Measurements from ENCODE around the gene OSCP1.

The OSCP1 gene

GRCh38 chr1:36475341-36475740 lies 25.1 kb upstream of the OSCP1 start:
- no peak for DNase-seq (ENCODE audit: low read depth in 1 of 2, low spot score in 1 of 2)
- no peak overlapping the region for H3K4me3 ChIP-seq (replicated peaks; ENCODE audit: insufficient read depth, low read length)
- H3K27me3 ChIP-seq (ENCODE audit: insufficient read depth, poor library complexity, severe bottlenecking) = no peaks in the 10 kb centered on the region
- H3K27ac ChIP-seq (replicated peaks) = no peak overlapping the region
- no peak for TF ChIP-seq GABPA (IDR thresholded peaks at IDR 0.05; ENCODE audit: low read depth)
- TF ChIP-seq, protein P1, sequence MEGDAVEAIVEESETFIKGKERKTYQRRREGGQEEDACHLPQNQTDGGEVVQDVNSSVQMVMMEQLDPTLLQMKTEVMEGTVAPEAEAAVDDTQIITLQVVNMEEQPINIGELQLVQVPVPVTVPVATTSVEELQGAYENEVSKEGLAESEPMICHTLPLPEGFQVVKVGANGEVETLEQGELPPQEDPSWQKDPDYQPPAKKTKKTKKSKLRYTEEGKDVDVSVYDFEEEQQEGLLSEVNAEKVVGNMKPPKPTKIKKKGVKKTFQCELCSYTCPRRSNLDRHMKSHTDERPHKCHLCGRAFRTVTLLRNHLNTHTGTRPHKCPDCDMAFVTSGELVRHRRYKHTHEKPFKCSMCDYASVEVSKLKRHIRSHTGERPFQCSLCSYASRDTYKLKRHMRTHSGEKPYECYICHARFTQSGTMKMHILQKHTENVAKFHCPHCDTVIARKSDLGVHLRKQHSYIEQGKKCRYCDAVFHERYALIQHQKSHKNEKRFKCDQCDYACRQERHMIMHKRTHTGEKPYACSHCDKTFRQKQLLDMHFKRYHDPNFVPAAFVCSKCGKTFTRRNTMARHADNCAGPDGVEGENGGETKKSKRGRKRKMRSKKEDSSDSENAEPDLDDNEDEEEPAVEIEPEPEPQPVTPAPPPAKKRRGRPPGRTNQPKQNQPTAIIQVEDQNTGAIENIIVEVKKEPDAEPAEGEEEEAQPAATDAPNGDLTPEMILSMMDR (IDR thresholded peaks at IDR 0.05; ENCODE audit: insufficient read depth, low read length) = no peak
- TF ChIP-seq, protein P2, sequence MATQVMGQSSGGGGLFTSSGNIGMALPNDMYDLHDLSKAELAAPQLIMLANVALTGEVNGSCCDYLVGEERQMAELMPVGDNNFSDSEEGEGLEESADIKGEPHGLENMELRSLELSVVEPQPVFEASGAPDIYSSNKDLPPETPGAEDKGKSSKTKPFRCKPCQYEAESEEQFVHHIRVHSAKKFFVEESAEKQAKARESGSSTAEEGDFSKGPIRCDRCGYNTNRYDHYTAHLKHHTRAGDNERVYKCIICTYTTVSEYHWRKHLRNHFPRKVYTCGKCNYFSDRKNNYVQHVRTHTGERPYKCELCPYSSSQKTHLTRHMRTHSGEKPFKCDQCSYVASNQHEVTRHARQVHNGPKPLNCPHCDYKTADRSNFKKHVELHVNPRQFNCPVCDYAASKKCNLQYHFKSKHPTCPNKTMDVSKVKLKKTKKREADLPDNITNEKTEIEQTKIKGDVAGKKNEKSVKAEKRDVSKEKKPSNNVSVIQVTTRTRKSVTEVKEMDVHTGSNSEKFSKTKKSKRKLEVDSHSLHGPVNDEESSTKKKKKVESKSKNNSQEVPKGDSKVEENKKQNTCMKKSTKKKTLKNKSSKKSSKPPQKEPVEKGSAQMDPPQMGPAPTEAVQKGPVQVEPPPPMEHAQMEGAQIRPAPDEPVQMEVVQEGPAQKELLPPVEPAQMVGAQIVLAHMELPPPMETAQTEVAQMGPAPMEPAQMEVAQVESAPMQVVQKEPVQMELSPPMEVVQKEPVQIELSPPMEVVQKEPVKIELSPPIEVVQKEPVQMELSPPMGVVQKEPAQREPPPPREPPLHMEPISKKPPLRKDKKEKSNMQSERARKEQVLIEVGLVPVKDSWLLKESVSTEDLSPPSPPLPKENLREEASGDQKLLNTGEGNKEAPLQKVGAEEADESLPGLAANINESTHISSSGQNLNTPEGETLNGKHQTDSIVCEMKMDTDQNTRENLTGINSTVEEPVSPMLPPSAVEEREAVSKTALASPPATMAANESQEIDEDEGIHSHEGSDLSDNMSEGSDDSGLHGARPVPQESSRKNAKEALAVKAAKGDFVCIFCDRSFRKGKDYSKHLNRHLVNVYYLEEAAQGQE (IDR thresholded peaks at IDR 0.05; ENCODE audit: insufficient replicate concordance, low read depth) = no peak
- TF ChIP-seq POLR2AphosphoS5 (IDR thresholded peaks at IDR 0.05; ENCODE audit: low read depth) = no peak
- TF ChIP-seq SPI1 (IDR thresholded peaks at IDR 0.05; ENCODE audit: borderline replicate concordance, low read depth) = no peak

GRCh38 chr1:36472656-36473055 lies 22.4 kb upstream of the OSCP1 start:
- no peak overlapping the region for H3K4me3 ChIP-seq (replicated peaks; ENCODE audit: insufficient read depth, low read length)
- no peaks in the 10 kb centered on the region for H3K27me3 ChIP-seq (ENCODE audit: insufficient read depth, poor library complexity, severe bottlenecking)
- TF ChIP-seq, protein P1 (IDR thresholded peaks at IDR 0.05; ENCODE audit: insufficient read depth, low read length) = no peak
- TF ChIP-seq GABPA (IDR thresholded peaks at IDR 0.05; ENCODE audit: low read depth) (no peak), POLR2AphosphoS5 (IDR thresholded peaks at IDR 0.05; ENCODE audit: low read depth) (no peak), SPI1 (IDR thresholded peaks at IDR 0.05; ENCODE audit: borderline replicate concordance, low read depth) (no peak)
- TF ChIP-seq, protein P2 (IDR thresholded peaks at IDR 0.05; ENCODE audit: insufficient replicate concordance, low read depth) = no peak
- no peak overlapping the region for H3K27ac ChIP-seq (replicated peaks)
- no peak for DNase-seq (ENCODE audit: low read depth in 1 of 2, low spot score in 1 of 2)

GRCh38 chr1:36471830-36472641 lies 21.8 kb upstream of the OSCP1 start:
- Histone ChIP-seq H3K27me3 (ENCODE audit: insufficient read depth, poor library complexity, severe bottlenecking) (no peaks in the 10 kb centered on the region), H3K27ac (replicated peaks) (no peak overlapping the region), H3K4me3 (replicated peaks; ENCODE audit: insufficient read depth, low read length) (no peak overlapping the region)
- TF ChIP-seq SPI1 (IDR thresholded peaks at IDR 0.05; ENCODE audit: borderline replicate concordance, low read depth) (no peak), POLR2AphosphoS5 (IDR thresholded peaks at IDR 0.05; ENCODE audit: low read depth) (no peak; the same call in 1 of the 2 replicates), GABPA (IDR thresholded peaks at IDR 0.05; ENCODE audit: low read depth) (no peak)
- TF ChIP-seq, protein P2 (IDR thresholded peaks at IDR 0.05; ENCODE audit: insufficient replicate concordance, low read depth) = no peak
- TF ChIP-seq, protein P1 (IDR thresholded peaks at IDR 0.05; ENCODE audit: insufficient read depth, low read length) = no peak
- no peak for DNase-seq (ENCODE audit: low read depth in 1 of 2, low spot score in 1 of 2)
